BE2C (cell line): ENCODE measurements around the gene FAM83C.

ENCODE experiments used
- DNase-seq: peaks from one replicate; pipeline ENCODE4 v3.0.0-alpha.2; 2020
- H3K27me3 ChIP-seq: fragments of 250-450 bp; sonication (Bioruptor Pico); 2 replicates; pipeline ENCODE4 v1.5.1; 2020; ENCODE audit warnings: mild to moderate bottlenecking
- H3K36me3 ChIP-seq: fragments of 250-450 bp; sonication (Bioruptor Pico); 2 replicates; pipeline ENCODE4 v1.5.1; 2020; ENCODE audit warnings: mild to moderate bottlenecking
- H3K4me1 ChIP-seq: fragments of 250-450 bp; sonication (Bioruptor Pico); 2 replicates; pipeline ENCODE4 v1.5.1; 2020
- H3K4me3 ChIP-seq: 2 replicates; pipeline ENCODE4 v1.5.1; 2011; ENCODE audit warnings: low read depth, low read length
- H3K9me3 ChIP-seq: fragments of 250-450 bp; sonication (Bioruptor Pico); 2 replicates; pipeline ENCODE4 v1.5.1; 2020
- CTCF ChIP-seq: IDR thresholded peaks from 2 replicates; pipeline ENCODE4 v1.5.1; 2012; ENCODE audit warnings: mild to moderate bottlenecking, low read depth, low read length

FAM83C gene

GRCh38 chr20:35284992-35285805 lies 7.0 kb downstream of the FAM83C start:
- Histone ChIP-seq H3K4me3 (peak overlapping the region; percentile 93), H3K9me3 (no peaks in the 10 kb centered on the region), H3K4me1 (no peaks in the 10 kb centered on the region), H3K36me3 (peaks cover 17% of the 10 kb centered on the region), H3K27me3 (no peaks in the 10 kb centered on the region)
- TF ChIP-seq CTCF = no peak
- no peak for DNase-seq

- peak; percentile 91 for DNase-seq
- Histone ChIP-seq H3K4me1 (no peaks in the 10 kb centered on the region), H3K9me3 (no peaks in the 10 kb centered on the region), H3K36me3 (peaks cover 24% of the 10 kb centered on the region), H3K4me3 (peak within 1 kb of the TSS; percentile 93), H3K27me3 (no peaks in the 10 kb centered on the region)
- no peak for TF ChIP-seq CTCF
Measured at GRCh38 chr20:35284267-35284991, 7.8 kb downstream of the FAM83C start, which contains the start of gene EIF6. Gene EIF6 (minus strand): TSS chr20:35284772. CDS start chr20:35284487, 285 bp downstream.

GRCh38 chr20:35283441-35284266 lies 8.6 kb downstream of the FAM83C start:
- no peak for DNase-seq
- no peaks in the 10 kb centered on the region for H3K9me3 ChIP-seq
- H3K4me3 ChIP-seq = peak overlapping the region; percentile 93
- no peak for TF ChIP-seq CTCF
- H3K4me1 ChIP-seq = no peaks in the 10 kb centered on the region
- no peaks in the 10 kb centered on the region for H3K27me3 ChIP-seq
- H3K36me3 ChIP-seq = peaks cover 32% of the 10 kb centered on the region

- Histone ChIP-seq H3K4me1 (no peaks in the 10 kb centered on the region), H3K4me3 (no peak overlapping the region), H3K9me3 (no peaks in the 10 kb centered on the region), H3K36me3 (peaks cover 37% of the 10 kb centered on the region), H3K27me3 (no peaks in the 10 kb centered on the region)
- DNase-seq = no peak
- no peak for TF ChIP-seq CTCF
Measured at GRCh38 chr20:35281506-35282101, 10.6 kb downstream of the FAM83C start.

GRCh38 chr20:35280523-35280922 lies 11.7 kb downstream of the FAM83C start:
- DNase-seq = no peak
- no peak for TF ChIP-seq CTCF
- Histone ChIP-seq H3K4me1 (no peaks in the 10 kb centered on the region), H3K27me3 (no peaks in the 10 kb centered on the region), H3K36me3 (peaks cover 37% of the 10 kb centered on the region), H3K4me3 (no peak overlapping the region), H3K9me3 (no peaks in the 10 kb centered on the region)
